ENCODE data around the gene TTLL8. TPM values are rescaled to one million over a fixed set of nuclear protein-coding genes. Genes with fewer than 3 reads are reported as not detected.

TTLL8 gene
- total RNA-seq, 1 experiment from 2014 or later: not detected

GRCh38 chr22:49968831-49969661 lies 89.1 kb downstream of the TTLL8 start:
- in situ Hi-C loops (cut with HindIII; ENCODE audit: low pct_unique_long_range_greater_than_20kb, low sequenced_read_pairs): no loop called here
- H3K9me3 ChIP-seq (ENCODE audit: control insufficient read depth, insufficient read depth, low read depth, low read length): no peaks in the 10 kb centered on the region
- no peak for ATAC-seq
- POLR2A ChIA-PET: no interaction called here
- no peaks in the 10 kb centered on the region for H3K36me3 ChIP-seq (ENCODE audit: control insufficient read depth, insufficient read depth, low read length)
- H3K4me3 ChIP-seq (ENCODE audit: low read depth in 2 of 2, low read length in 2 of 2): no peak overlapping the region
- CTCF ChIA-PET: interaction anchor here (1.1 kb wide), 1 partner anchor 61 kb away, joined by 3 read pairs; no protein-coding TSS in a partner anchor
- DNase-seq (ENCODE audit: low read depth, low spot score): no peak
- peaks cover 56% of the 10 kb centered on the region for H3K4me1 ChIP-seq (ENCODE audit: control insufficient read depth, insufficient read depth, low read length)
- no peak overlapping the region for H3K27ac ChIP-seq (ENCODE audit: low read length)
- no peak for TF ChIP-seq SIN3A (IDR thresholded peaks at IDR 0.05; ENCODE audit: borderline replicate concordance, insufficient read depth, low read depth, low read length)
- TF ChIP-seq CTCF (IDR thresholded peaks at IDR 0.05): no peak
- TF ChIP-seq POLR2AphosphoS5 (IDR thresholded peaks at IDR 0.05; ENCODE audit: low read depth, low read length): no peak
- TF ChIP-seq TCF7L2 (IDR thresholded peaks at IDR 0.05; ENCODE audit: low read depth, low read length): no peak
- no peak for TF ChIP-seq REST (IDR thresholded peaks at IDR 0.05; ENCODE audit: insufficient read depth in 1 of 2, low read depth in 2 of 2, low read length in 1 of 2)
- intact Hi-C loops (cut with micrococcal nuclease; ENCODE audit: unreplicated experiment): no loop called here
- BruUV-seq (replicated peaks): no TSS peak
- H3K27me3 ChIP-seq (ENCODE audit: control insufficient read depth, insufficient read depth, low read length): no peaks in the 10 kb centered on the region

Other genes starting within 250 kb of the TTLL8 start
- 24.0 TPM for gene BRD1, start 230.4 kb downstream of the TTLL8 start, total RNA-seq (2021; ENCODE audit: unreplicated experiment)
- gene ZBED4, start 204.5 kb downstream of the TTLL8 start, total RNA-seq (2021; ENCODE audit: unreplicated experiment): 17.3 TPM
- gene ALG12, start 139.9 kb downstream of the TTLL8 start, total RNA-seq (2021; ENCODE audit: unreplicated experiment): 23.4 TPM
- 59.7 TPM for gene CRELD2, start 139.7 kb downstream of the TTLL8 start, total RNA-seq (2021; ENCODE audit: unreplicated experiment)
- gene PIM3, start 97.5 kb downstream of the TTLL8 start, total RNA-seq (2021; ENCODE audit: unreplicated experiment): 58.2 TPM
- 0.82 TPM for gene IL17REL, start 45.5 kb downstream of the TTLL8 start, total RNA-seq (2021; ENCODE audit: unreplicated experiment)
- gene MLC1, start 27.1 kb upstream of the TTLL8 start, total RNA-seq (2021; ENCODE audit: unreplicated experiment): not detected
- 0.10 TPM for gene MOV10L1, start 31.7 kb upstream of the TTLL8 start, total RNA-seq (2021; ENCODE audit: unreplicated experiment)
- gene PANX2, start 112.4 kb upstream of the TTLL8 start, total RNA-seq (2021; ENCODE audit: unreplicated experiment): 0.77 TPM
- 55.7 TPM for gene TRABD, start 127.6 kb upstream of the TTLL8 start, total RNA-seq (2021; ENCODE audit: unreplicated experiment)
- gene SELENOO, start 142.7 kb upstream of the TTLL8 start, total RNA-seq (2021; ENCODE audit: unreplicated experiment): 34.3 TPM
- gene TUBGCP6, start 186.7 kb upstream of the TTLL8 start, total RNA-seq (2021; ENCODE audit: unreplicated experiment): 31.3 TPM
- 71.3 TPM for gene HDAC10, start 193.0 kb upstream of the TTLL8 start, total RNA-seq (2021; ENCODE audit: unreplicated experiment)
- 74.6 TPM for gene MAPK12, start 203.4 kb upstream of the TTLL8 start, total RNA-seq (2021; ENCODE audit: unreplicated experiment)
- gene MAPK11, start 212.1 kb upstream of the TTLL8 start, total RNA-seq (2021; ENCODE audit: unreplicated experiment): 77.7 TPM
- gene PLXNB2, start 249.3 kb upstream of the TTLL8 start, total RNA-seq (2021; ENCODE audit: unreplicated experiment): 227 TPM

Measured in Panc1 (cell line).